WTC11 (cell line): ENCODE measurements around the gene HINFP. TPM values are rescaled to one million over a fixed set of nuclear protein-coding genes. Genes with fewer than 3 reads are reported as not detected.

Source experiments
- ATAC-seq: fragments of 200-7000 bp; cut with Tn5 transposase; 2 replicates; pipeline ENCODE4 v1.10.0; 2021; ENCODE audit warnings: mild to moderate bottlenecking, moderate library complexity
- CTCF ChIA-PET: fragments of 300-600 bp; sonication (Branson Sonifier 250); formaldehyde crosslinking; loops from one replicate; lab custom pipeline; 2021; ENCODE audit warnings: antibody characterized with exemption; lab: Charles Lee
- POLR2A ChIA-PET: fragments of 350-600 bp; sonication (Branson Sonifier 250); formaldehyde crosslinking; loops from one replicate; lab custom pipeline; 2021; ENCODE audit warnings: antibody characterized with exemption; lab: Charles Lee
- DNase-seq: peaks from one replicate; pipeline ENCODE4 v3.0.0; 2021; ENCODE audit warnings: low spot score
- H3K27ac Mint-ChIP-seq: 2 replicates; pipeline ENCODE4 v1.8.0; 2021; ENCODE audit warnings: mixed read lengths
- H3K27me3 Mint-ChIP-seq: 2 replicates; pipeline ENCODE4 v1.8.0; 2021; ENCODE audit warnings: low read depth, mild to moderate bottlenecking, moderate library complexity, mixed read lengths
- H3K36me3 Mint-ChIP-seq: 2 replicates; pipeline ENCODE4 v1.8.0; 2021; ENCODE audit warnings: mixed read lengths
- H3K4me1 Mint-ChIP-seq: 2 replicates; pipeline ENCODE4 v1.8.0; 2022; ENCODE audit warnings: mixed read lengths
- H3K4me3 Mint-ChIP-seq: 2 replicates; pipeline ENCODE4 v1.8.0; 2021; ENCODE audit warnings: mild to moderate bottlenecking, moderate library complexity, mixed read lengths
- H3K9me3 Mint-ChIP-seq: 2 replicates; pipeline ENCODE4 v1.8.0; 2021; ENCODE audit warnings: mixed read lengths
- ATF1 ChIP-seq: sonication (generic); formaldehyde crosslinking; IDR thresholded peaks from 2 replicates; pipeline ENCODE4 v1.8.1; 2023; ENCODE audit warnings: mild to moderate bottlenecking, moderate library complexity, missing genetic modification reagents
- CBFB ChIP-seq: sonication (generic); formaldehyde crosslinking; IDR thresholded peaks from 2 replicates; pipeline ENCODE4 v1.8.1; 2022; ENCODE audit warnings: mild to moderate bottlenecking, low read depth, missing genetic modification reagents
- CREB1 ChIP-seq: sonication (generic); formaldehyde crosslinking; IDR thresholded peaks from 2 replicates; pipeline ENCODE4 v1.8.0; 2023; ENCODE audit warnings: mild to moderate bottlenecking, missing genetic modification reagents
- ELF4 ChIP-seq: sonication (generic); formaldehyde crosslinking; IDR thresholded peaks from 2 replicates; pipeline ENCODE4 v1.8.1; 2022; ENCODE audit warnings: low read depth, mild to moderate bottlenecking, moderate library complexity, missing genetic modification reagents
- FOXJ3 ChIP-seq: sonication (generic); formaldehyde crosslinking; IDR thresholded peaks from 2 replicates; pipeline ENCODE4 v1.9.0; 2021; ENCODE audit warnings: missing genetic modification reagents, mild to moderate bottlenecking, borderline replicate concordance
- GABPB1 ChIP-seq: sonication (generic); formaldehyde crosslinking; IDR thresholded peaks from 2 replicates; pipeline ENCODE4 v1.8.1; 2023; ENCODE audit warnings: mild to moderate bottlenecking, missing genetic modification reagents
- HMGA2 ChIP-seq: fragments of 250-450 bp; sonication (Bioruptor Pico); IDR thresholded peaks from 2 replicates; pipeline ENCODE4 v1.4.0; 2021; ENCODE audit warnings: mild to moderate bottlenecking, moderate library complexity
- IRF2 ChIP-seq: sonication (generic); formaldehyde crosslinking; IDR thresholded peaks from 2 replicates; pipeline ENCODE4 v1.8.0; 2022; ENCODE audit warnings: low read depth, missing genetic modification reagents, borderline replicate concordance
- NFATC4 ChIP-seq: fragments of 250-450 bp; sonication (Bioruptor Pico); IDR thresholded peaks from 2 replicates; pipeline ENCODE4 v1.9.0; 2021; ENCODE audit warnings: mild to moderate bottlenecking
- NFYB ChIP-seq: sonication (generic); formaldehyde crosslinking; conservative IDR thresholded peaks from 2 replicates; pipeline ENCODE4 v1.8.0; 2022; ENCODE audit warnings: low read depth, missing genetic modification reagents
- OVOL2 ChIP-seq: fragments of 250-450 bp; sonication (Bioruptor Pico); IDR thresholded peaks from 2 replicates; pipeline ENCODE4 v1.9.0; 2021; ENCODE audit warnings: mild to moderate bottlenecking, borderline replicate concordance
- RELA ChIP-seq: sonication (generic); formaldehyde crosslinking; IDR thresholded peaks from 2 replicates; pipeline ENCODE4 v1.8.1; 2022; ENCODE audit warnings: missing genetic modification reagents, mild to moderate bottlenecking, borderline replicate concordance
- RORB ChIP-seq: fragments of 250-450 bp; sonication (Bioruptor Pico); IDR thresholded peaks from 2 replicates; pipeline ENCODE4 v1.9.0; 2021; ENCODE audit warnings: mild to moderate bottlenecking
- SMAD4 ChIP-seq: sonication (generic); formaldehyde crosslinking; IDR thresholded peaks from 2 replicates; pipeline ENCODE4 v1.8.0; 2022; ENCODE audit warnings: mild to moderate bottlenecking, missing genetic modification reagents
- ZBTB21 ChIP-seq: sonication (generic); formaldehyde crosslinking; IDR thresholded peaks from 2 replicates; pipeline ENCODE4 v1.8.1; 2023; ENCODE audit warnings: mild to moderate bottlenecking, missing genetic modification reagents, borderline replicate concordance
- ZNF138 ChIP-seq: sonication (generic); formaldehyde crosslinking; conservative IDR thresholded peaks from 2 replicates; pipeline ENCODE4 v1.8.1; 2022; ENCODE audit warnings: mild to moderate bottlenecking, moderate library complexity, missing genetic modification reagents
- ZNF219 ChIP-seq: sonication (generic); formaldehyde crosslinking; IDR thresholded peaks from 2 replicates; pipeline ENCODE4 v1.8.0; 2023; ENCODE audit warnings: missing genetic modification reagents, mild to moderate bottlenecking, borderline replicate concordance
- ZNF396 ChIP-seq: fragments of 250-450 bp; sonication (Bioruptor Pico); IDR thresholded peaks from 2 replicates; pipeline ENCODE4 v1.8.0; 2021; ENCODE audit warnings: mild to moderate bottlenecking, moderate library complexity, borderline replicate concordance
- ZNF416 ChIP-seq: fragments of 250-450 bp; sonication (Bioruptor Pico); IDR thresholded peaks from 2 replicates; pipeline ENCODE4 v1.9.0; 2021; ENCODE audit warnings: mild to moderate bottlenecking, inconsistent platforms
- total RNA-seq: library from RNA; stranded (reverse); gene quantifications from 3 replicates; pipeline ENCODE4 v1.2.3, GENCODE V29; 2021
- TF ChIP-seq, protein P1 (sequence below): sonication (generic); formaldehyde crosslinking; IDR thresholded peaks from 2 replicates; pipeline ENCODE4 v1.8.0; 2023; ENCODE audit warnings: missing genetic modification reagents
- TF ChIP-seq, protein P2 (sequence below): sonication (generic); formaldehyde crosslinking; IDR thresholded peaks from 2 replicates; pipeline ENCODE4 v1.8.1; 2022; ENCODE audit warnings: mild to moderate bottlenecking, moderate library complexity, missing genetic modification reagents
- TF ChIP-seq, protein P3 (sequence below): sonication (generic); formaldehyde crosslinking; conservative IDR thresholded peaks from 2 replicates; pipeline ENCODE4 v1.8.1; 2022; ENCODE audit warnings: mild to moderate bottlenecking, missing genetic modification reagents
- TF ChIP-seq, protein P4 (sequence below): sonication (generic); formaldehyde crosslinking; IDR thresholded peaks from 2 replicates; pipeline ENCODE4 v1.8.0; 2023; ENCODE audit warnings: missing genetic modification reagents, mild to moderate bottlenecking, borderline replicate concordance
- TF ChIP-seq, protein P5 (sequence below): sonication (generic); formaldehyde crosslinking; IDR thresholded peaks from 2 replicates; pipeline ENCODE4 v1.8.1; 2023; ENCODE audit warnings: mild to moderate bottlenecking, missing genetic modification reagents, moderate library complexity
- TF ChIP-seq, protein P6 (sequence below): sonication (generic); formaldehyde crosslinking; IDR thresholded peaks from 2 replicates; pipeline ENCODE4 v1.8.1; 2022; ENCODE audit warnings: mild to moderate bottlenecking, missing genetic modification reagents, moderate library complexity, borderline replicate concordance
- TF ChIP-seq, protein P7 (sequence below): sonication (generic); formaldehyde crosslinking; IDR thresholded peaks from 2 replicates; pipeline ENCODE4 v1.8.1; 2023; ENCODE audit warnings: mild to moderate bottlenecking, moderate library complexity, missing genetic modification reagents

HINFP gene
- total RNA-seq, 1 experiment from 2014 or later = 35.4 TPM

DNA sequence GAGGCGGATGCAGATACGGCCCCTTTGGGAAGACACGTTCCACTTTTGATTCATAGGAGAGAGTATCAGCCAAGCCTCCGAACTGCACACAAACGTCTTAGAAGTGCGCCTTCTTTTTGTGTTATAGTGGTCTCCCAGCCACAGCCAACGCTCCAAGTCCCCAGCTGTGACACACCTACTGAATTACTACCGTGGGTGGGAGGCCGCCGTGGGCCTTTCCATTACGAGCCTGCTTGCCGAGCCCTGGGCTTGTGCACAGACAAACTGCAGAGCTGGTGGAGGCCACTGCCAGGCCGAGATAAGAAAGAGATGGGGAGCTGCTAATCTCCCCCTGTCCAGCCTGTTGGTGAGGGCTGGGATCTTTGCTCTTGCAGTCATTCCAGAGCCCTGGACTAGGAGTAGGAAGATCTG lies 35.9 kb upstream of the HINFP start:
- Mint-ChIP-seq H3K9me3 (no peaks in the 10 kb centered on the region), H3K27me3 (no peaks in the 10 kb centered on the region), H3K27ac (peak overlapping the region; percentile 98), H3K4me3 (peak overlapping the region; percentile 98), H3K36me3 (peaks cover 11% of the 10 kb centered on the region), H3K4me1 (peaks cover 3% of the 10 kb centered on the region; the same call in 1 of the 2 replicates)
- ATAC-seq (no peak), DNase-seq (no peak)
- CTCF ChIA-PET = interaction anchor here (0.6 to 2.0 kb wide), 7 partner anchors 15 to 253 kb away, joined by 3 to 16 read pairs (median 5); partner anchors contain the start of genes CBL, DPAGT1 and VPS11
- POLR2A ChIA-PET = interaction anchor here (0.6 to 2.5 kb wide), 11 partner anchors 7 to 236 kb away, joined by 3 to 19 read pairs (median 7); partner anchors contain the start of genes C2CD2L, DPAGT1, RPS25 and TRAPPC4
- TF ChIP-seq, protein P1, sequence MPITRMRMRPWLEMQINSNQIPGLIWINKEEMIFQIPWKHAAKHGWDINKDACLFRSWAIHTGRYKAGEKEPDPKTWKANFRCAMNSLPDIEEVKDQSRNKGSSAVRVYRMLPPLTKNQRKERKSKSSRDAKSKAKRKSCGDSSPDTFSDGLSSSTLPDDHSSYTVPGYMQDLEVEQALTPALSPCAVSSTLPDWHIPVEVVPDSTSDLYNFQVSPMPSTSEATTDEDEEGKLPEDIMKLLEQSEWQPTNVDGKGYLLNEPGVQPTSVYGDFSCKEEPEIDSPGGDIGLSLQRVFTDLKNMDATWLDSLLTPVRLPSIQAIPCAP = no peak
- no peak for TF ChIP-seq ZNF219 (CRISPR knock-in tag)
- TF ChIP-seq NFATC4 (CRISPR knock-in tag) = no peak
- TF ChIP-seq ZNF416 (CRISPR knock-in tag) = no peak
- no peak for TF ChIP-seq ZNF138
- no peak for TF ChIP-seq ZBTB21 (CRISPR knock-in tag)
- no peak for TF ChIP-seq HMGA2 (CRISPR knock-in tag)
- TF ChIP-seq ZNF396 (CRISPR knock-in tag) = no peak
- TF ChIP-seq, protein P2, sequence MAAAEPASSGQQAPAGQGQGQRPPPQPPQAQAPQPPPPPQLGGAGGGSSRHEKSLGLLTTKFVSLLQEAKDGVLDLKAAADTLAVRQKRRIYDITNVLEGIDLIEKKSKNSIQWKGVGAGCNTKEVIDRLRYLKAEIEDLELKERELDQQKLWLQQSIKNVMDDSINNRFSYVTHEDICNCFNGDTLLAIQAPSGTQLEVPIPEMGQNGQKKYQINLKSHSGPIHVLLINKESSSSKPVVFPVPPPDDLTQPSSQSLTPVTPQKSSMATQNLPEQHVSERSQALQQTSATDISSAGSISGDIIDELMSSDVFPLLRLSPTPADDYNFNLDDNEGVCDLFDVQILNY (CRISPR knock-in tag) = no peak
- no peak for TF ChIP-seq NFYB (CRISPR knock-in tag)
- no peak for TF ChIP-seq SMAD4 (CRISPR knock-in tag)
- TF ChIP-seq, protein P3, sequence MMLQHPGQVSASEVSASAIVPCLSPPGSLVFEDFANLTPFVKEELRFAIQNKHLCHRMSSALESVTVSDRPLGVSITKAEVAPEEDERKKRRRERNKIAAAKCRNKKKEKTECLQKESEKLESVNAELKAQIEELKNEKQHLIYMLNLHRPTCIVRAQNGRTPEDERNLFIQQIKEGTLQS (CRISPR knock-in tag) = no peak
- TF ChIP-seq GABPB1 (CRISPR knock-in tag) = no peak
- TF ChIP-seq, protein P4, sequence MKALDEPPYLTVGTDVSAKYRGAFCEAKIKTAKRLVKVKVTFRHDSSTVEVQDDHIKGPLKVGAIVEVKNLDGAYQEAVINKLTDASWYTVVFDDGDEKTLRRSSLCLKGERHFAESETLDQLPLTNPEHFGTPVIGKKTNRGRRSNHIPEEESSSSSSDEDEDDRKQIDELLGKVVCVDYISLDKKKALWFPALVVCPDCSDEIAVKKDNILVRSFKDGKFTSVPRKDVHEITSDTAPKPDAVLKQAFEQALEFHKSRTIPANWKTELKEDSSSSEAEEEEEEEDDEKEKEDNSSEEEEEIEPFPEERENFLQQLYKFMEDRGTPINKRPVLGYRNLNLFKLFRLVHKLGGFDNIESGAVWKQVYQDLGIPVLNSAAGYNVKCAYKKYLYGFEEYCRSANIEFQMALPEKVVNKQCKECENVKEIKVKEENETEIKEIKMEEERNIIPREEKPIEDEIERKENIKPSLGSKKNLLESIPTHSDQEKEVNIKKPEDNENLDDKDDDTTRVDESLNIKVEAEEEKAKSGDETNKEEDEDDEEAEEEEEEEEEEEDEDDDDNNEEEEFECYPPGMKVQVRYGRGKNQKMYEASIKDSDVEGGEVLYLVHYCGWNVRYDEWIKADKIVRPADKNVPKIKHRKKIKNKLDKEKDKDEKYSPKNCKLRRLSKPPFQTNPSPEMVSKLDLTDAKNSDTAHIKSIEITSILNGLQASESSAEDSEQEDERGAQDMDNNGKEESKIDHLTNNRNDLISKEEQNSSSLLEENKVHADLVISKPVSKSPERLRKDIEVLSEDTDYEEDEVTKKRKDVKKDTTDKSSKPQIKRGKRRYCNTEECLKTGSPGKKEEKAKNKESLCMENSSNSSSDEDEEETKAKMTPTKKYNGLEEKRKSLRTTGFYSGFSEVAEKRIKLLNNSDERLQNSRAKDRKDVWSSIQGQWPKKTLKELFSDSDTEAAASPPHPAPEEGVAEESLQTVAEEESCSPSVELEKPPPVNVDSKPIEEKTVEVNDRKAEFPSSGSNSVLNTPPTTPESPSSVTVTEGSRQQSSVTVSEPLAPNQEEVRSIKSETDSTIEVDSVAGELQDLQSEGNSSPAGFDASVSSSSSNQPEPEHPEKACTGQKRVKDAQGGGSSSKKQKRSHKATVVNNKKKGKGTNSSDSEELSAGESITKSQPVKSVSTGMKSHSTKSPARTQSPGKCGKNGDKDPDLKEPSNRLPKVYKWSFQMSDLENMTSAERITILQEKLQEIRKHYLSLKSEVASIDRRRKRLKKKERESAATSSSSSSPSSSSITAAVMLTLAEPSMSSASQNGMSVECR (CRISPR knock-in tag) = no peak
- TF ChIP-seq IRF2 (CRISPR knock-in tag) = no peak
- no peak for TF ChIP-seq ATF1 (CRISPR knock-in tag)
- TF ChIP-seq RORB (CRISPR knock-in tag) = no peak
- TF ChIP-seq CBFB (CRISPR knock-in tag) = no peak
- no peak for TF ChIP-seq ELF4
- no peak for TF ChIP-seq RELA (CRISPR knock-in tag)

DNA sequence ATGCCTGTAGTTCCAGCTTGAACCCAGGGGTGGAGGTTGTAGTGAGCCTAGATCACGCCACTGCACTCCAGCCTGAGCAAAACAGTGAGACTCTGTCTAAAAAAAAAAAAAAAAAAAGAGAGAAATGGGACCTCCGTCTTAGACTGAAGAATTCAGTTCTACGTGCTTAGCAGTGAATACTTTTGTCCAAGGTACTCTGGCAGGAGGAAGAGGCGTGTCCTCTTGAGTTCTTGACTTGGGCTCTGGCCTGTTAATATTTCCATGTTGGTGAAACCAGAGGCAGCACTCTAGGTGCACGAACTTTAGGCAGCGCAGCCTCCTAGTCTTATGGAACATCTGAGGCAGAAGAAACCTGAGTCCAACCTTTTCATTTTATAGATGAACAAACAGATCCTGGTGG lies 34.3 kb upstream of the HINFP start:
- no peaks in the 10 kb centered on the region for H3K9me3 Mint-ChIP-seq
- H3K4me1 Mint-ChIP-seq = peaks cover 3% of the 10 kb centered on the region
- POLR2A ChIA-PET = no interaction called here
- H3K27ac Mint-ChIP-seq = peak overlapping the region; percentile 65; the same call in 1 of the 2 replicates
- H3K4me3 Mint-ChIP-seq = no peak overlapping the region
- CTCF ChIA-PET = interaction anchor here (1.3 kb wide), 1 partner anchor 251 kb away, joined by 3 read pairs; no protein-coding TSS in a partner anchor
- DNase-seq (no peak), ATAC-seq (no peak)
- H3K27me3 Mint-ChIP-seq = no peaks in the 10 kb centered on the region
- TF ChIP-seq, protein P5, sequence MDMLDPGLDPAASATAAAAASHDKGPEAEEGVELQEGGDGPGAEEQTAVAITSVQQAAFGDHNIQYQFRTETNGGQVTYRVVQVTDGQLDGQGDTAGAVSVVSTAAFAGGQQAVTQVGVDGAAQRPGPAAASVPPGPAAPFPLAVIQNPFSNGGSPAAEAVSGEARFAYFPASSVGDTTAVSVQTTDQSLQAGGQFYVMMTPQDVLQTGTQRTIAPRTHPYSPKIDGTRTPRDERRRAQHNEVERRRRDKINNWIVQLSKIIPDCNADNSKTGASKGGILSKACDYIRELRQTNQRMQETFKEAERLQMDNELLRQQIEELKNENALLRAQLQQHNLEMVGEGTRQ (CRISPR knock-in tag) = no peak
- TF ChIP-seq, protein P6, sequence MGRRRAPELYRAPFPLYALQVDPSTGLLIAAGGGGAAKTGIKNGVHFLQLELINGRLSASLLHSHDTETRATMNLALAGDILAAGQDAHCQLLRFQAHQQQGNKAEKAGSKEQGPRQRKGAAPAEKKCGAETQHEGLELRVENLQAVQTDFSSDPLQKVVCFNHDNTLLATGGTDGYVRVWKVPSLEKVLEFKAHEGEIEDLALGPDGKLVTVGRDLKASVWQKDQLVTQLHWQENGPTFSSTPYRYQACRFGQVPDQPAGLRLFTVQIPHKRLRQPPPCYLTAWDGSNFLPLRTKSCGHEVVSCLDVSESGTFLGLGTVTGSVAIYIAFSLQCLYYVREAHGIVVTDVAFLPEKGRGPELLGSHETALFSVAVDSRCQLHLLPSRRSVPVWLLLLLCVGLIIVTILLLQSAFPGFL (CRISPR knock-in tag) = no peak
- no peak for TF ChIP-seq FOXJ3
- TF ChIP-seq RORB (CRISPR knock-in tag) = no peak
- no peak for TF ChIP-seq OVOL2 (CRISPR knock-in tag)
- no peak for TF ChIP-seq CREB1 (CRISPR knock-in tag)
- TF ChIP-seq, protein P7, sequence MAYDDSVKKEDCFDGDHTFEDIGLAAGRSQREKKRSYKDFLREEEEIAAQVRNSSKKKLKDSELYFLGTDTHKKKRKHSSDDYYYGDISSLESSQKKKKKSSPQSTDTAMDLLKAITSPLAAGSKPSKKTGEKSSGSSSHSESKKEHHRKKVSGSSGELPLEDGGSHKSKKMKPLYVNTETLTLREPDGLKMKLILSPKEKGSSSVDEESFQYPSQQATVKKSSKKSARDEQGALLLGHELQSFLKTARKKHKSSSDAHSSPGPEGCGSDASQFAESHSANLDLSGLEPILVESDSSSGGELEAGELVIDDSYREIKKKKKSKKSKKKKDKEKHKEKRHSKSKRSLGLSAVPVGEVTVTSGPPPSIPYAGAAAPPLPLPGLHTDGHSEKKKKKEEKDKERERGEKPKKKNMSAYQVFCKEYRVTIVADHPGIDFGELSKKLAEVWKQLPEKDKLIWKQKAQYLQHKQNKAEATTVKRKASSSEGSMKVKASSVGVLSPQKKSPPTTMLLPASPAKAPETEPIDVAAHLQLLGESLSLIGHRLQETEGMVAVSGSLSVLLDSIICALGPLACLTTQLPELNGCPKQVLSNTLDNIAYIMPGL (CRISPR knock-in tag) = no peak
- peaks cover 5% of the 10 kb centered on the region for H3K36me3 Mint-ChIP-seq
